HL-60 (cell line): ENCODE data around the gene ERP27.

ENCODE experiments used
- DNase-seq, 2 experiments: peaks; one replicate each; pipeline ENCODE4 v3.0.0-alpha.2; 2010 to 2020; ENCODE audit warnings: low read depth in 1 of 2, low spot score in 1 of 2
- H3K27ac ChIP-seq: fragments of 250-450 bp; sonication (Bioruptor Pico); replicated peaks from 2 replicates; pipeline ENCODE4 v1.5.1; 2020; ENCODE audit warnings: mild to moderate bottlenecking, moderate library complexity
- H3K27me3 ChIP-seq: fragments of 250-450 bp; sonication (Bioruptor Pico); 2 replicates; pipeline ENCODE4 v1.5.1; 2021; ENCODE audit warnings: mild to moderate bottlenecking, moderate library complexity; ENCODE audit not compliant: insufficient read depth, poor library complexity, severe bottlenecking
- H3K4me3 ChIP-seq: replicated peaks from 2 replicates; pipeline ENCODE4 v1.5.1; 2011; ENCODE audit warnings: mild to moderate bottlenecking, control low read depth, low read length; ENCODE audit not compliant: insufficient read depth
- CTCF ChIP-seq: IDR thresholded peaks from one replicate; pipeline ENCODE4 v1.5.1; 2011; ENCODE audit warnings: low read length, control low read depth, inconsistent platforms; ENCODE audit not compliant: insufficient read depth
- GABPA ChIP-seq: IDR thresholded peaks from 2 replicates; pipeline ENCODE4 v1.6.1; 2012; ENCODE audit warnings: low read depth
- POLR2AphosphoS5 ChIP-seq: IDR thresholded peaks from 2 replicates; pipeline ENCODE4 v1.6.1; 2012; ENCODE audit warnings: low read depth
- REST ChIP-seq: IDR thresholded peaks from 2 replicates; pipeline ENCODE4 v1.6.1; 2012; ENCODE audit warnings: low read depth; ENCODE audit not compliant: insufficient replicate concordance
- SPI1 ChIP-seq: IDR thresholded peaks from 2 replicates; pipeline ENCODE4 v1.6.1; 2012; ENCODE audit warnings: low read depth, mild to moderate bottlenecking, borderline replicate concordance

Gene ERP27

GRCh38 chr12:14902465-14902864, 35.9 kb downstream of the ERP27 start:
- H3K27ac ChIP-seq: no peak overlapping the region
- H3K27me3 ChIP-seq: no peaks in the 10 kb centered on the region
- H3K4me3 ChIP-seq: no peak overlapping the region
- DNase-seq: no peak
- TF ChIP-seq REST: no peak
- no peak for TF ChIP-seq POLR2AphosphoS5

GRCh38 chr12:14901228-14901562, 37.1 kb downstream of the ERP27 start:
- no peak overlapping the region for H3K27ac ChIP-seq
- no peak for DNase-seq
- H3K4me3 ChIP-seq: no peak overlapping the region

GRCh38 chr12:14900521-14901227, 37.7 kb downstream of the ERP27 start:
- no peak for TF ChIP-seq CTCF
- TF ChIP-seq REST: no peak
- TF ChIP-seq POLR2AphosphoS5: no peak
- TF ChIP-seq SPI1: no peak
- TF ChIP-seq GABPA: no peak
- no peaks in the 10 kb centered on the region for H3K27me3 ChIP-seq
- DNase-seq: no peak
- no peak overlapping the region for H3K27ac ChIP-seq
- H3K4me3 ChIP-seq: no peak overlapping the region

More at GRCh38 chr12:14901228-14901562, 37.1 kb downstream of the ERP27 start:
- H3K27me3 ChIP-seq: no peaks in the 10 kb centered on the region
- no peak for TF ChIP-seq GABPA
- TF ChIP-seq REST: no peak
- no peak for TF ChIP-seq CTCF
